ENCODE results near the gene PF4V1. TPM values are rescaled to one million over a fixed set of nuclear protein-coding genes. Genes with fewer than 3 reads are reported as not detected.

PF4V1 gene
- total RNA-seq, 4 donors from 2014 or later = not detected

DNA sequence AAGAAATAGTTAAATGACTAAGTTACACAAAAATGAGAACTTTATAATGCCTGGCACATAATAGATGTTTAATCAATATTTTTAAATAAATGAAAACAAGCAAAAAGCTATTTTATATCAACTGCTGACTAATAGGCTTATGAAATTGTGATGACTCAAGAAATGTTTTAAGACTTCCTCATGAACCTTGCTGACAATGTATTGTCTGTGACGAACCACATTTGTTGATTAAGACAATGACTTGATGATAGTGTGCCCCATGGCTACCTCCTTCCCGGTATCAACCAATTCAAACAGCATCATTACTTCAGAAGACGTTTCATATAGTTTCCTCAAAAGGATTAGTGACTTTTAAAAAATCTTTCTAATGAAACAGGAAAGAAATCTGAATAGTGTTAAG lies 8.8 kb upstream of the PF4V1 start:
- TF ChIP-seq CTCF (IDR thresholded peaks at IDR 0.05) = no peak
- DNase-seq (ENCODE audit: low spot score) (no peak), ATAC-seq (ENCODE audit: low FRiP score) (peak; percentile 63)

- ATAC-seq (ENCODE audit: low FRiP score) (no peak), DNase-seq (ENCODE audit: low spot score) (no peak)
- no peak for TF ChIP-seq CTCF (IDR thresholded peaks at IDR 0.05)
Measured at GRCh38 chr4:73844806-73845205, 8.3 kb upstream of the PF4V1 start.

DNA sequence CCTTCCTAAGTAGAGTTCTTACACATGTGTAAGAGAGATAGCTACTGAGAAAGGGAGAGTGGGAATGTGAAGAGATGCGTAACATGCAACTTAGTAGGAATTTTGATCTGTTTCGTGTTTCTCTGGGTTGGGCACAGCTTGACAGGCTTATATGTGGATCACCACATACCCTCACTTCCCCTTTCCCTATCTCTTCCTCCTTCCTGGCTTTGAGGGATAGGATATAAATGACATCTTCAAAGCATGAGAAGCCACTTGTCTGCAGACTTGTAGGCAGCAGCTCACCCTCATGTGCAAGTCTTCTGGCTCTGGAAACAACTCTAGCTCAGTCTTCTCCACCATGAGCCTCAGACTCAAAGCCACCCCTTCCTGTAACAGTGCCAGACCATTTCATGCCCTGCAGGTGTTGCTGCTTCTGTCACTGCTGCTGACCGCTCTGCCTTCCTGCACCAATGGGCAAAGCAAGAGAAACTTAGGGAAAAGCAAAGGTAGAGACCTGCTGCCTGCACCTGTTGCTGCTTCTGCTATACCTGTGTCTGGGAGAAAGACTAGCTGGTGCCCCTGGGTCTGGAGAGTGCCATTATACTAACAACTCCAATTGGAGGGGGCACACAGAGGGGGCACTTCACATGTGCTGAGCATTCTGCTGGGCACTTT lies 5.4 kb upstream of the PF4V1 start:
- DNase-seq (ENCODE audit: low spot score) (no peak), ATAC-seq (ENCODE audit: low FRiP score) (no peak)
- no peak for TF ChIP-seq CTCF (IDR thresholded peaks at IDR 0.05)

GRCh38 chr4:73848183-73848777 lies 4.8 kb upstream of the PF4V1 start:
- TF ChIP-seq CTCF (IDR thresholded peaks at IDR 0.05) = no peak
- ATAC-seq (ENCODE audit: low FRiP score) (no peak), DNase-seq (ENCODE audit: low spot score) (no peak)

- ATAC-seq (ENCODE audit: low FRiP score) (no peak), DNase-seq (ENCODE audit: low spot score) (no peak)
- TF ChIP-seq CTCF (IDR thresholded peaks at IDR 0.05) = no peak
Measured at GRCh38 chr4:73850261-73850970, 2.7 kb upstream of the PF4V1 start.

GRCh38 chr4:73851293-73851692 lies 1.8 kb upstream of the PF4V1 start:
- TF ChIP-seq CTCF (IDR thresholded peaks at IDR 0.05) = no peak
- DNase-seq (ENCODE audit: low spot score) (no peak), ATAC-seq (ENCODE audit: low FRiP score) (no peak)

All from omental fat pad (tissue), 4 donors.